ENCODE results near the gene UFC1. TPM values are rescaled to one million over a fixed set of nuclear protein-coding genes. Genes with fewer than 3 reads are reported as not detected.

UFC1 gene
- polyA plus RNA-seq, 1 donor (not counting 4 experiments of a cell fraction or from before 2014, with no cell fraction given) = 86.4 TPM

DNA sequence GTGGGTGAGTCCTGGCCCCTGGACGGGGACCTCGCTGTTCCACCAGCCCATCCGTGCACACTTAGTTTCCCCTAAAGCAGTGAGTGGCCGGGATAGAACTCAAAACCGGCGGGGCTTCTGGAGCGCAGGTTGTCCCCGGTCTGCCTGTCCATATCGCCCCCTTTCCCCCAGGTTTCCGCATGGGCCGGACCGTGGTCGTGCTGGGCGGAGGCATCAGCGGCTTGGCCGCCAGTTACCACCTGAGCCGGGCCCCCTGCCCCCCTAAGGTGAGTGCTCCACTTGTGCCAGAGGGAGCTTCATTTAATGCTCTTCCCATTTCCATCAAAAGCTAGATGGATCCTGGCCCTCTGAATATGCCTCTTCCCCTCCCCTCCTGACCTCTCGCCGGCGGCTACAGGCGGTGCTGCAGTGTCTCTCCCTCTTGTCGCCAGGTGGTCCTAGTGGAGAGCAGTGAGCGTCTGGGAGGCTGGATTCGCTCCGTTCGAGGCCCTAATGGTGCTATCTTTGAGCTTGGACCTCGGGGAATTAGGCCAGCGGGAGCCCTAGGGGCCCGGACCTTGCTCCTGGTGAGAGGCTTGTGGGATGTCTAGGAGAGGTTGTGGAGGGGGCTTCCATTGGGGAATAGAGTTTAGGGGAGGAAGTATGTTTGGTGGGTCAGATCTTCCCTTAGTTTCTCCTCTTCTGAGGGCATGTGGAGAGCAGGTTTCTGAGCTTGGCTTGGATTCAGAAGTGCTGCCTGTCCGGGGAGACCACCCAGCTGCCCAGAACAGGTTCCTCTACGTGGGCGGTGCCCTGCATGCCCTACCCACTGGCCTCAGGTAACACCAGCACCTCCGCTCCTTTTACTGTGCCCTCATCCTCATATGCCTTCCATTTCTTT is 13.1 kb downstream of the UFC1 start:
- peaks cover 16% of the 10 kb centered on the region for H3K4me1 ChIP-seq (ENCODE audit: control insufficient read depth, extremely low read depth, insufficient read depth, low read length)
- peak overlapping the region; percentile 93 for H3K27ac ChIP-seq (ENCODE audit: control insufficient read depth, insufficient read depth, low read length)
- FAIRE-seq = no peak
- no peak for TF ChIP-seq EZH2 (IDR thresholded peaks at IDR 0.05; ENCODE audit: low read length)
- TF ChIP-seq, protein P1, sequence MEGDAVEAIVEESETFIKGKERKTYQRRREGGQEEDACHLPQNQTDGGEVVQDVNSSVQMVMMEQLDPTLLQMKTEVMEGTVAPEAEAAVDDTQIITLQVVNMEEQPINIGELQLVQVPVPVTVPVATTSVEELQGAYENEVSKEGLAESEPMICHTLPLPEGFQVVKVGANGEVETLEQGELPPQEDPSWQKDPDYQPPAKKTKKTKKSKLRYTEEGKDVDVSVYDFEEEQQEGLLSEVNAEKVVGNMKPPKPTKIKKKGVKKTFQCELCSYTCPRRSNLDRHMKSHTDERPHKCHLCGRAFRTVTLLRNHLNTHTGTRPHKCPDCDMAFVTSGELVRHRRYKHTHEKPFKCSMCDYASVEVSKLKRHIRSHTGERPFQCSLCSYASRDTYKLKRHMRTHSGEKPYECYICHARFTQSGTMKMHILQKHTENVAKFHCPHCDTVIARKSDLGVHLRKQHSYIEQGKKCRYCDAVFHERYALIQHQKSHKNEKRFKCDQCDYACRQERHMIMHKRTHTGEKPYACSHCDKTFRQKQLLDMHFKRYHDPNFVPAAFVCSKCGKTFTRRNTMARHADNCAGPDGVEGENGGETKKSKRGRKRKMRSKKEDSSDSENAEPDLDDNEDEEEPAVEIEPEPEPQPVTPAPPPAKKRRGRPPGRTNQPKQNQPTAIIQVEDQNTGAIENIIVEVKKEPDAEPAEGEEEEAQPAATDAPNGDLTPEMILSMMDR (optimal IDR thresholded peaks at IDR 0.05 in 1 of 3, IDR thresholded peaks at IDR 0.05 in 1 of 3, conservative IDR thresholded peaks at IDR 0.05 in 1 of 3; ENCODE audit: extremely low read depth in 1 of 3, insufficient read depth in 2 of 3, low read length in 3 of 3) = no peak
- H4K20me1 ChIP-seq (ENCODE audit: control insufficient read depth, extremely low read depth, insufficient read depth, low read length) = no peaks in the 10 kb centered on the region
- no peaks in the 10 kb centered on the region for H3K9me1 ChIP-seq (ENCODE audit: control insufficient read depth, extremely low read depth, insufficient read depth, low read length)
- peaks cover 1% of the 10 kb centered on the region for H3K79me2 ChIP-seq (ENCODE audit: control insufficient read depth, insufficient read depth, low read length)
- H3K36me3 ChIP-seq (ENCODE audit: control insufficient read depth in 2 of 2, extremely low read depth in 1 of 2, insufficient read depth in 2 of 2, low read length in 2 of 2) = peaks cover 16 to 38% of the 10 kb centered on the region in 2 experiments
- peak overlapping the region; percentile 89 for H3K9ac ChIP-seq (ENCODE audit: control insufficient read depth, extremely low read depth, insufficient read depth, low read length)
- H3K4me2 ChIP-seq (ENCODE audit: control insufficient read depth, extremely low read depth, insufficient read depth, low read depth, low read length) = peak overlapping the region; percentile 97
- dilution Hi-C loops (cut with MboI; ENCODE audit: extremely low pct_ligation_motif_present, low sequenced_read_pairs) = no loop called here
- H3K9me3 ChIP-seq (ENCODE audit: control insufficient read depth, low read depth, low read length) = no peaks in the 10 kb centered on the region
- no peak for DNase-seq (ENCODE audit: low read depth, low spot score)
- no peaks in the 10 kb centered on the region for H3K27me3 ChIP-seq (ENCODE audit: control insufficient read depth, extremely low read depth, insufficient read depth, low read length)
- peak overlapping the region; percentile 92 for H2AFZ ChIP-seq (ENCODE audit: control insufficient read depth, low read length)
- peak overlapping the region; percentile 68 to 93 (median 89) for H3K4me3 ChIP-seq (ENCODE audit: control insufficient read depth in 2 of 3, extremely low read depth in 1 of 3, insufficient read depth in 2 of 3, low read depth in 1 of 3, low read length in 3 of 3)

DNA sequence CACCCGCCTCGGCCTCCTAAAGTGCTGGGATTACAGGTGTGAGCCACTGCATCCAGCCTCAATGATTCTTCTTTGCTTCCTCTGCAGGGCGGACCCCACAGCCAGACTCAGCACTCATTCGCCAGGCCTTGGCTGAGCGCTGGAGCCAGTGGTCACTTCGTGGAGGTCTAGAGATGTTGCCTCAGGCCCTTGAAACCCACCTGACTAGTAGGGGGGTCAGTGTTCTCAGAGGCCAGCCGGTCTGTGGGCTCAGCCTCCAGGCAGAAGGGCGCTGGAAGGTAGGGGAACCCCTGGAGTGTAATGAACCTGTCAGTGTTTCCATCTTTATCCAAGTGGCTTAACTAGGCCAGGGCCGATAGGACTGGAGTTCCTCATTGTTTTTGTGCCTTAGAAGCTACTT is 15.1 kb downstream of the UFC1 start:
- H3K4me1 ChIP-seq (ENCODE audit: control insufficient read depth, extremely low read depth, insufficient read depth, low read length) = peaks cover 16% of the 10 kb centered on the region
- peaks cover 23 to 36% of the 10 kb centered on the region in 2 experiments for H3K36me3 ChIP-seq (ENCODE audit: control insufficient read depth in 2 of 2, extremely low read depth in 1 of 2, insufficient read depth in 2 of 2, low read length in 2 of 2)
- no peak for FAIRE-seq

More for the DNA sequence above, 15.1 kb downstream of the UFC1 start:
- no peaks in the 10 kb centered on the region for H3K9me3 ChIP-seq (ENCODE audit: control insufficient read depth, low read depth, low read length)
- H4K20me1 ChIP-seq (ENCODE audit: control insufficient read depth, extremely low read depth, insufficient read depth, low read length) = no peaks in the 10 kb centered on the region
- no peaks in the 10 kb centered on the region for H3K9me1 ChIP-seq (ENCODE audit: control insufficient read depth, extremely low read depth, insufficient read depth, low read length)
- no peak for TF ChIP-seq EZH2 (IDR thresholded peaks at IDR 0.05; ENCODE audit: low read length)
- TF ChIP-seq, protein P1 (optimal IDR thresholded peaks at IDR 0.05 in 1 of 3, IDR thresholded peaks at IDR 0.05 in 1 of 3, conservative IDR thresholded peaks at IDR 0.05 in 1 of 3; ENCODE audit: extremely low read depth in 1 of 3, insufficient read depth in 2 of 3, low read length in 3 of 3) = no peak
- H3K79me2 ChIP-seq (ENCODE audit: control insufficient read depth, insufficient read depth, low read length) = peaks cover 1% of the 10 kb centered on the region
- no peaks in the 10 kb centered on the region for H3K27me3 ChIP-seq (ENCODE audit: control insufficient read depth, extremely low read depth, insufficient read depth, low read length)
- no peak overlapping the region for H2AFZ ChIP-seq (ENCODE audit: control insufficient read depth, low read length)
- H3K4me3 ChIP-seq (ENCODE audit: control insufficient read depth in 2 of 3, extremely low read depth in 1 of 3, insufficient read depth in 2 of 3, low read depth in 1 of 3, low read length in 3 of 3) = no peak overlapping the region
- H3K4me2 ChIP-seq (ENCODE audit: control insufficient read depth, extremely low read depth, insufficient read depth, low read depth, low read length) = no peak overlapping the region
- no peak for DNase-seq (ENCODE audit: low read depth, low spot score)
- H3K9ac ChIP-seq (ENCODE audit: control insufficient read depth, extremely low read depth, insufficient read depth, low read length) = no peak overlapping the region
- H3K27ac ChIP-seq (ENCODE audit: control insufficient read depth, insufficient read depth, low read length) = no peak overlapping the region
- dilution Hi-C loops (cut with MboI; ENCODE audit: extremely low pct_ligation_motif_present, low sequenced_read_pairs) = no loop called here

Data from keratinocyte (primary cell).